HG03064 (cell line): ENCODE data around the gene CCDC8.
"Not testable (repeated sequence)": the region's sequence is repeated elsewhere in the genome, so short reads cannot be mapped to it uniquely, and the experiment has no call there.

Source experiments
- ATAC-seq: cut with Tn5 transposase; IDR thresholded peaks from one replicate; pipeline ENCODE4 v1.9.1; 2021; ENCODE audit warnings: low read depth; ENCODE audit not compliant: unreplicated experiment

CCDC8 gene, protein sequence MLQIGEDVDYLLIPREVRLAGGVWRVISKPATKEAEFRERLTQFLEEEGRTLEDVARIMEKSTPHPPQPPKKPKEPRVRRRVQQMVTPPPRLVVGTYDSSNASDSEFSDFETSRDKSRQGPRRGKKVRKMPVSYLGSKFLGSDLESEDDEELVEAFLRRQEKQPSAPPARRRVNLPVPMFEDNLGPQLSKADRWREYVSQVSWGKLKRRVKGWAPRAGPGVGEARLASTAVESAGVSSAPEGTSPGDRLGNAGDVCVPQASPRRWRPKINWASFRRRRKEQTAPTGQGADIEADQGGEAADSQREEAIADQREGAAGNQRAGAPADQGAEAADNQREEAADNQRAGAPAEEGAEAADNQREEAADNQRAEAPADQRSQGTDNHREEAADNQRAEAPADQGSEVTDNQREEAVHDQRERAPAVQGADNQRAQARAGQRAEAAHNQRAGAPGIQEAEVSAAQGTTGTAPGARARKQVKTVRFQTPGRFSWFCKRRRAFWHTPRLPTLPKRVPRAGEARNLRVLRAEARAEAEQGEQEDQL

DNA sequence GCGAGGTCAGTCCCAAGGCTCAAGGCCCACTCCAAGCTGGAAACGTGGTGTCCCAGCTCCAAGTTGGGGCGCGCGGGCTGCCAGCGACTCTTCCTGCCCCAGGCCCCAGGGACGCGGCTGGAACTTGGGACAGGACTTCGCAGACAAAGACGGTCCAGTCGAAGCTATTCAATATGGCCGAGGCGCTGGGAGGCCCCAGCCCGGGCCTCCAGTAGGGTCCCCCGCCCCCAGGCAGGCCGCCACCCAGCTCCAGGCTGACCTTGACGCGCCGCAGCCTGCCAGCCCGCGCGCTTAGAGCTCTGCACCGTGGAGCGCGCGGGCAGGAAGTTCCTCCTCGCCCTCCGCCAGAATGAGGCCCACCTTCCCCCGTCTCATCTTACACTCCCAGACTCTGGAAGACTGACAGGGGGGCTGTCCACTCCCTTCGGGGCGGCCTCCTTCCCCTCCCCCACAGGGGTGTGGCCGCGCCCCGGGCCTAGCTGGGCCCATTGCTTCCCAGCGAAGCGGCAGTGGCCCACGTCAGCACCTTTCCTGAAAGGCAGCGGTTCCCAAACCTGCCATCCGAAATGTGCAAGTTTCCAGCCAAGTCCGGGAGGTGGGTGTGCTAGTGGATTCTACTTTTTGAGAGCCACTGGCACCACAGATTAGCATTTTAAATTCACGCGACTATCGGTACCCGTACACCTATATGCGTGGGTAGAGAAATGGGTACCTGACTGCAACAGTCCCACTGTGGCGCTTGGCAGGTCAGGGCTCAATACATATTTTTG lies at the start of gene CCDC8:
Gene CCDC8 (minus strand): TSS at position 303 of the 770 bp plus-strand sequence. CDS start 754 bp downstream, outside the sequence.
- no peak for ATAC-seq

DNA sequence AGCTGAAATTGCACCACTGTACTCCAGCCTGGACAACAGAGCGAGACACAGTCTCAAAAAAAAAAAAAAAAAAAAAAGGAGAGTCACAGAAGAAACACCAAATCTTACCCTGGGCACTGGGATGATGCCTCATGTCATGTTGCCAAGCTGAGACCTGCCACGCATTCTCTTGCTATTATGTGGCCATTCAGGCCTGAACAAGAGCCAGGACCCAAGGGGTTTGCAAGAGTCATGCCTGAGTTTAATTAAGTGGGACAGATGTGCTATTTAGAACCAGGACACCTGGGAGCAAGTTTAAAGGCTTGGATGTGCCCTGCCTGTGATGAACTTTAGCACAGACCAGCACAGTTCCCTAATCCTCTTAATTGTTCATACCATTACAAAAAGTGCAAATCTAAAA lies 48.2 kb upstream of the CCDC8 start:
- no peak for ATAC-seq

DNA sequence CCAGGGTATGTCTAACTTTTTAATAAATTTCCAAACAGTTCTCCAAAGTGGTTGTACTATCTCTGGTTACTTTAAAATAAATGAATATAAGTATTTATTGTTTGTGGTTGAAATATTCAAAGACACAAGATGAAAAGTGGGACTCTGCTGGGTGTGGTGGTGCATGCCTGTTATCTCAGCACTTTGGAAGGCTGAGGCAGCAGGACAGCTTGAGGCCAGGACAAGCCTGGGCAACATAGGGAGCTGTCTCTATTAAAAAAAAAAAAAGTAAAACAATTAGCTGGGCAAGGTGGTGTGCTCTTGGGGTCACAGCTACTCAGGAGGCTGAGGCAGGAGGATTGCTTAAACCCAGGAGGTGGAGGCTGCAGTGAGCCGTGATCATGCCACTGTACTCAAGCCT lies 47.6 kb upstream of the CCDC8 start:
- ATAC-seq = no peak

DNA sequence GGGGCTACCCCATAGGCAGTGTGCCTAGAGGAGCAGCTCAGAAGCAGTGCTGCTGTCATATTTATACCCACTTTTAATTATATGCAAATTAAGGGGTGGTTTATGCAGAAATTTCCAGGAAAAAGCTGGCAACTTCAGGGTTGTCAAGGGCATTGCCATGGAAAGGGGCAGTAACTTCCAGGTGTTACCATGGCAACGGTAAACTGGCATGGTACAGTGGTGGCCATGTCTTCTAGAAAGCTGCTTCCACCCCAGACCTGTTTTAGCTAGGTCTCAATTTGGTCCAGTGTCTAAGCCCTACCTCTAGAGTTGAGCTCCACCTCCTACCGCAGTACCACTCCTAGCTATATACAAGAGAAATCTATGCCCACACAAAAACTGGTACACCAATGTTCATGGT lies 46.7 kb upstream of the CCDC8 start:
- no peak for ATAC-seq

DNA sequence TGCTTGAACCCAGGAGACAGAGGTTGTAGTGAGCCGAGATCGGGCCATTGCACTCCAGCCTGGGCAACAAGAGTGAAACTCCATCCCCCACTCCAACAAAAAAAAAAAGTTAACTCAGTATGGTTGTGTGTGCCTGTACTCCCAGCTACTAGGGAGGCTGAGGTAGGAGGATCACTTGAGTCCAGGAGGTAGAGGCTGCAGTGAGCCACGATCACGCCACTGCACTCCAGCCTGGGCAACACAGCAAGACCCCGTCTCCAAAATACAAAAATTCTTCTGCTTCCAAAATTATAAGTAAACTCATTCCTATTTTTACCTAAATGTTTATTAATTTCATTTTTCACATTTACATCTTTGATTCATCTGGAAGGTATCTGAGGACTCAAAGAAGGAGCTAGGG lies 43.6 kb upstream of the CCDC8 start:
- ATAC-seq = no peak

DNA sequence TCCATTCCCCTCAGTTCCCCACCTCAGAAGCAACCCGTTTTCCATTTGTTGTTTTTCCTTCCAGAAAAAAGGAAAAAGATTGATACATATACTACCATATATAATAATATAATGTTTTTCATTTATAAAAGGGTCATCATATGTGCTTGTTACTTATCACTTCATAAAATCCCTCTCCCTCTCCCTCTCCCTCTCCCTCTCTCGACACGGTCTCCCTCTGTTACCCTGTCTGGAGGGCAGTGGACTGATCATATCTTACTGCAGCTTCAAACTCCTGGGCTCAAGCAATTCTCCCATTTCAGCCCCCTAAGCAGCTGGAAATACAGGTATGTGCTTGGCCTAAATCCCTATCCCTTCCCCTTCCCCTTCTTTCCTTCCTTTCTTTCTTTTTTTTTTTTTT lies 40.9 kb upstream of the CCDC8 start:
- no peak for ATAC-seq

DNA sequence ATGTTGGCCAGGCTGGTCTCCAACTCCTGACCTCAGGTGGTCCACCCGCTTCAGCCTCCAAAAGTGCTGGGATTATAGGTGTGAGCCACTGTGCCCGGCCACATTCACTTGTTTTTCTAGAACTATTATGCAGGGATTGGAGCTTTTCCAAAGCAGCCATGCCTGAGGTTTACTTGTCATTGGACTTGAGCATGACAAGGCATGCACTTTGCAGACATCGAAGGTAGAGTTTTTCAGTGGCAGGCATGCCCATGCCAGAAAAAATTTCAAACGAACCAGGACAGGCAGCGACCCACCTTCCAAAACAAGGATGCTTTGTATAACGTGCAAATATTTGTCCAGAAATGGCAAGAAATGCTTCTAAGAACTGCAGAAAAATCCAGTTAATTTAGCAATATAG lies 40.3 kb upstream of the CCDC8 start:
- no peak for ATAC-seq

DNA sequence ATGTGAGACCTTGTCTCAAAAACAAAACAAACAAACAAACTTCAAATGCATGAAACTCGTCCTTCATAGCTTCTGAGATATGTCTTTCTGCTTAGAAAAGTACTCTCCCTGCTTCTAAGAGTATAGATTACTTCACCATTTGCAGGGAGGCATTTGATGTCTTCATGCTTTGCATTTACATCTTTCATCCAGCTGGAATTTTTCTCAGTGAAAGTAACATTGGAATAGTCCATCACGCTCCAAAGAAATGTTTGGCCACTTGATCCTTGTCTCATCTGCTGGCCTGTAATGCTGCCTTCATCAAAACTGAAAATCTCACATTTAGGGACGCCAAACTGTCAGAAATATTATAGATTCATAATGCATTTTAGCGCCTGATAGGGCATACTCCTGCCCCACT lies 38.8 kb upstream of the CCDC8 start:
- no peak for ATAC-seq

DNA sequence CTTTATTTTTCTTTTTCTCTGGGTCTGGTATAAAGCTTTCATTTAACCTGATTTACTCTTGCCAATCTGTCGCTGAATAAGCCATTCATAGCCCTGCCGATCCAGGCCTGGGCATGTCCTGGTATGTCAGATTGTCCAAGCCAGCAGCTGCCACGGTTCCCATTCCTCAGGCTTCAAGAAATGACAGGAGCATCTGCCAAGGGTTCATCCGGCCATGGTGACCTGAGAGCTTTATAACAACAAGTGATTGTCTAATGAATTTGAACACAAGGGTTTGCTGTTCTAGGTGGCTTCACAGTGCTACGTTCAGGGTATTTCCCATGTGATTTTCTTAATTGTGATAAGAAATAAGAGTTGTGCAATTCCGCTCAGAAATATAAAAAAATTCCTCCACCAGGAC lies 38.0 kb upstream of the CCDC8 start:
- no peak for ATAC-seq

DNA sequence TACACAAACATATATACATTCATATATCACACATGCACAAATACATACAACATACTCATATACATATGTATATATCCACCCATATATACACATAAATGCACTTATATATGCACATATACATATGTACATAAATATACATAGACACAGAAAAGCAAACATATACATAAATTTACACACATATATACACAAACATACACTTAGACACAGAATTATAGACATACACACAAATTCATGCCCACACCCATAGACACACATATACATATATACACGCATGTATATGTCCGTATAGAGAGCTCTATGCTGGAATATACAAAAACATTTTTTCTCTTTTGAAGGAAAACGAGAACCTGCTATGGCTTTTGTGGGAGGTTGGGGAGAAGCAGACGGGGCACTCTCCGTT lies 37.4 kb upstream of the CCDC8 start:
- ATAC-seq = no peak

DNA sequence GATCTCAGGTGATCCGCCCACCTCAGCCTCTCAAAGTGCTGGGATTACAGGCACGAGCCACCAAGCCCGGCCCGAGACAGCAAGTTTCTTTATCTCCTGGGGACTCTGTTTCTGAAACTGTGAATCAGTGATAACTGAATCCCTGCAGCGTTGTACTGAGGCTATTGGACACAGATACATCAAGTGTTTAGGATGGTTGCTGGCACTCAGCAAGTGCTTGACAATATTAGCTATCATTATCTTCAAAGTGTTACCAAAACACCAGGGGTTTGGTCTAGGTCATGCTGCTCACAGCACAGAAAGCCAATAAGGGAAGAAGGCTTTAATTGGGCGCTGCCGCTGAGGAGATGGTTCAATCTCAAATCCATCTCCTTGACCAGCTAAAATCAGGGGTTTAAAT lies 35.9 kb upstream of the CCDC8 start:
- ATAC-seq = no peak

DNA sequence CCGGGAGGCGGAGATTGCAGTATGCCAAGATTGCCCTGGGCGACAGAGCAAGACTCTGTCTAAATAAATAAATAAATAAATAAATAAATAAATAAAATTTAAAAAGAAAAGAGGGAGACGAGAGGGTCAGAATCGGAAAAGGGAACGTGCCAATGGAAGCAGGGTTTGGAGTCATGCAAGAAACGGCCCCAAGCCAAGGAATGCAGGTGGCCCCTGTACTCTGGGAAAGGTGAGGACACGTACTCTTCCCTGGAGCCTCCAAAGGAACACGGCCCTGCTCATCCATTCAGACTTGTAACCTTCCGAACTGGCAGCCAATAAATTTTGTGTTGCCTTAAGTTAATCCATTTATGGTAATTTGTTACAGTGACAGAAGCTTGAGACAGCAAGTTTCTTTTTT lies 35.2 kb upstream of the CCDC8 start:
- ATAC-seq = no peak

DNA sequence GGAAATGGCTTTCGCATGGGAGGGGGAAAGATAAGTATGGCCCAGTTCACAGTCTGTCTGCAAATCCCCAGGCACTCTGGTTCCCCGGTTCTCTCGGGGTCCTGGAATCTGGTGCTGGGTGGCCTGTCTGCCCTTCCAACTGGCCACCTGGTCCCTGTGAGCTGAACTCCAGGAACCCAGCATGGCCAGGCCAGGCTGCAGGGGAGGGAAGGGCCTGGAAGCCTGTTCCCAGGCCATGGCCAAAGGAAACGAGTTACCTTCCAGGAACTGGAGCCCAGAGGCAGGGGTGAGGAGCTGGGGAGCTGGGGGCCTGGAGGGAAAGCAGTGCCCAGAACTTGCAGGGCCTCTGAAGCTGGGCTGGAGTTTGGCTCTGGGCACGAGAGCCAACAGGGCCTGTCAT lies 34.5 kb upstream of the CCDC8 start:
- no peak for ATAC-seq

DNA sequence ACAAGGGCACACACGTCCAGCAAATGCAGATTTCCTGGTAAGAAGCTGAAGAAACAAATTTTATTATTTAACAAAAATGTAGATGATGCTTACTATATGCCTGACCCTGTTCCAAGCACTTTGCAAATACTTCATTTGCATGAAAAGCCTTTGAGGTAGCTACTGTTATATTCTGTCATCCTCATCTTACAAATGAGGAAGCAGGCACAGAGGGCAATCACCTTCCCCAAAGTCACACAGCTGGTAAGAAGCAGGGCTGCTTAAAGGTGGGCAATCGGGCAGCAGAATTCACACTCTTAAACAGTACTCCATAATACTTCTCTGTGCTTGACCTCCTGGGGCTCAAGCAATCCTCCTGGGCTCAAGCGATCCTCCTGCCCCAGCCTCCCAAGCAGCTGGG lies 33.6 kb upstream of the CCDC8 start:
- no peak for ATAC-seq

DNA sequence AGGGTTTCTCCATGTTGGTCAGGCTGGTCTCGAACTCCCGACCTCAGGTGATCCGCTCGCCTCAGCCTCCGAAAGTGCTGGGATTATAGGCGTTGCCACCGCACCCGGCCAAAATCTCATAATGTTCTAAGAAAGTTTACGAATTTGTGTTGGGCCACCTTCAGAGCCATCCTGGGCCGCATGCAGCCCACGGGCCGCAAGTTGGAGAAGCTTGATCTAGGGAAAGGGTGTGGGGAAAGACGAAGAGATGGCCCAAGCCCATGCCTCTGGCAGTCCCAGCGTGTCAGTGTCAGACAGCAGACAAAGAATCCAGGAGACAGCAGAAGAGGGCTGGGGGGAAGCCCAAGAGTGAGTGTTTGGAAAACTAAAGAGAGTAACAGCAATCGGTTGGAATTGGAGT lies 32.7 kb upstream of the CCDC8 start:
- no peak for ATAC-seq

DNA sequence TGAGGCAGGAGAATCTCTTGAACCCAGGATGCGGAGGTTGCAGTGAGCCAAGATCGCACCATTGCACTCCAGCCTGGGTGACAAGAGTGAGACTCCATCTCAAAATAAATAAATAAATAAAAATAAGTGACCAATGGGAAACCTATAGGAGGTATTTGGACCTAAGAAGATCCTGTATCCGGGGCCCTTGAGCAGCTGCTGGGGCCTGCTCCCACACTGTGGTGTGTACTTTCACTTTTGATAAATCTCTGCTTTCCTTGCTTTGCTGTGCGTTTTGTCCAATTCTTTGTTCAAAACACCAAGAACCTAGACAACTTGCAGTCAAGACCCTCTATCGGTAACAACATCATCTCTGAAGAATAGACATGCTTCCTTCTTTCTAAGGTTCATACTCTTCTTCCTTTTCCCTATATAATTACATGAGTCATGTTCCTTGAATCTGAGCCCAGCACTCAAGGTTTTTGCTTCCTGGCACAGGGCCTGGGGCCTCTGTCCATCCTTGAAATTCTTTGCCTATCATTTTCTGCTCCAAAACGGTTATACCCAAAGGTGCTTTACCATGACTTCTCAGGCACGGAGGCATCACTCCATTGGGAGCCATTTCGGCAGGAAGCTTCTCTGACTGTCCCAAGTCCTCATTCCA lies 29.6 kb upstream of the CCDC8 start:
- no peak for ATAC-seq

DNA sequence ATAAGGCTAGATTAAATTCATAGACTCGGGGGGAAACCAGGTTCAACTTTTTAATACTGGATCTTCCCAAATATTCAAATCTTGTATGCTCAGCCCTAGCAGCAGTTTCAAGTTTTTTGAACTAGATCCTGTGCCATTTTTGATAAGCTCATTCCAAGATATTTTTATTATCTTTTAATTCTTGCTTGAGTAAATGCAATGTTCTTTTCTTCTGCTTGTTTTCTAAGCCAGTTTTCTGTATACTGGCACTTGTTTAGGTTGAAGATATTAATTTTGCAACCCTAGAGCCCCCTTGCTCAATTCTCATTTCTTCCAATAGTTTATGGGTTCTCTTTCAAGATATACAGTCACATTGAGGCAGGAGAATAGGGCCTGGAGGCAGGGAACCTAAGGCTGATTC lies 28.5 kb upstream of the CCDC8 start:
- ATAC-seq = no peak

DNA sequence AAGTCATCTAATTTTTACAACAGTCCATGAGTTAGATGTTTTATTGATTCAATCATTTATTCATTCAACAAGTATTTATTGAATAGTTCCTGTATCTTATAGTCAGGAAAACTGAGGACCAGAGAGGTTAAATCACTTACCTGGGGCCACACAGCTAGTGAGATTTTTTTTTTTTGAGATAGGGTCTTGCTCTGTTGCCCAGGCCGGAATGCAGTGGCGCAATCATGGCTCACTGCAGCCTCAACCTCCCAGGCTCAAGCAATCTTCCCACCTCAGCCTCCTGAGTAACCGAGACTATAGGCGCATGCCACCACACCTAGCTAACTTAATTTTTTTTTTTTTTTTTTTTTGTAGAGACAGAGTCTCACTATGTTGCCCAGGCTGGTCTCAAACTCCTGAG lies 22.3 kb upstream of the CCDC8 start:
- ATAC-seq = not testable (repeated sequence)

DNA sequence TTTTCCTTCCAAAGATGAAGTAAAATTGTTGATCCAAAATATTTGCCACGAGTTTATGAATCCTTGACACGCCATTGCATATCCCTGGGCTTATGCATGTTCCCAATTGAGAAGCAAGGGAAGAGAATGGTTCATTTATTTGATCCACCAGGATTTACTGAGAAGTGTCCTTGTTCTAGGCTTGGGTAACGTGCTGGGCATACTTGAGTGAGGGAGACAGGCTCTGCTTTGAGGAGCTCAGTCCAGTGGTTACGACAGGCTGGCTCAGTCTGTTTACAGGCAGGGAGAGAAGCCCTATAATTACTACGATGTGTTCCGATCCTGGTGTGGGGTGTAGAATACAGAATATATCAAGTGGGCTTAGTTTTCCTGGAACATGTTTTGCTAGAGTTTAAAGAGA lies 21.6 kb upstream of the CCDC8 start:
- no peak for ATAC-seq

DNA sequence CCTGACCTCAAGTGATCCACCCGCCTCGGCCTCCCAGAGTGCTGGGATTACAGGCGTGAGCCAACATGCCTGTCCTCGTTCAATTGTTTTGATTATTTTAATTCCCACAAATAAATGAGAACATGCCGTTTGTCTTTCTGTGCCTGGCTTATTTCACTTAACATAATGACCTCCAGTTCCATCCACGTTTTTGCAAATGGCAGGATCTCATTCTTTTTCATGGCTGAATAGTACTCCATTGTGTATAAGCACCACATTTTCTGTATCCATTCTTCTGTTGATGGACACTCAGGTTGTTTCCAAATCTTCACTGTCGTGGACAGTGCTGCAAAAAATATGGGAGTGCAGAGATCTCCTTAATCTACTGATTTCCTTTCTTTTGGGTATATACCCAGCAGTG lies 20.1 kb upstream of the CCDC8 start:
- not testable (repeated sequence) for ATAC-seq

DNA sequence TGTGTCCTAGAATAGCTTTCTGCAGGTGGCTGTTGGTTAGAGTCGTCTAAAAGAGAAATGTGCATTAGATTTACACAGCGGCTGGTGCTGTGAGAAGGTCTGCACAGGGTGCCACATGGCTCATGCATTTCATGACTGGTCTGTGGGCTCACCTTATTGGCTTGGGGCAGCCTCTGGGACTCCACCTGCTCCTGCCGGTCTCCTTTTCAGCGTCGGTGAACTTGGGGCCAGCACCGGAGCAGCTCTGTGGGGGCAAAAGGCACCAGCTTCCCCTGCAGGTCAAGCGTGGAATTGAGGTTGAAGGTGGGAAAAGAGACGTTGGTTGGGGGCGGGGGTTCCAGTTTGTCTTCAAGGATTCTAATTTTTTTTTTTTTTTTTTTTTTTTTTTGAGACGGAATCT lies 18.5 kb upstream of the CCDC8 start:
- no peak for ATAC-seq
